CD4-positive, alpha-beta T cell treated with Interleukin-17A for 1 hour (primary cell): ENCODE results near the gene ARHGAP24.

Experiments used
- DNase-seq: peaks from one replicate; pipeline ENCODE4 v3.0.0-alpha.2; 2020

ARHGAP24 gene

DNA sequence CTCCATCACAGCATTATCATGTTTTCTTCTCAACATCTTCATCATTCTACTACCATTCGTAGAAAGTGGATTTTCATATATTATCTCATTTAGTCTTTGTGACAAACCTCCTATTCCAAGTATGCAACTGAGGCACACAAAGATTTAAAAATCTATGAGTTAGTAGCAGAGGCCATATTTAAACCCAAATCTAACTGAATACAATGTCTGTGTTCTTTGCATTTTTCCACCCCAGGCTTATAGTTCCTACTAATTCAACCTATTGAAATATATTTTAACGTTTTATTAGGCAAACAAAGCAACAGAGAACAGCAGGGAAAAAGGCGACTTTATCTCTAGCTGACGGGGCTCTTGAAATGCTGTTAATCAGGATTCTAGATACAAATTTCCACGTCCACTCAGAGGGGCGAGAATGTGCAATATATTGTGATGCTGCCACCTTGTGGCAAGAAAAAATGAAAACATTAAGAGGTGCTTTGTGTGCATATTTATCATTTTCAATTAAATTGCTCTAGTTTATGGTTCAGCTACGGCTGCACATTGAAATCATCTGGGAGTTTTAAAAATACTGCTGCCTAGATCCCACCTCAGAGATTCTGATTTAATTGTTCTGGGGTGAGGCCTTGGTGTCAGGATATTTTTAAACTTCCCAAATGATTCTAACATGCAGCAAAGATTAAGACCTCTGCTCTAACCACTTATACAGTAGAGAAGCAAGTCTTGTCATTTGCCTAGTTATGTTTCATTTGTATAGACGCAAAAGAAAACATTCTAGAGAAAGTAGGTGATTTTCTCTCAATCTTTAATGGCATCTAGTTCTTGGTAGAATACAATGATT, 569.0 kb downstream of the ARHGAP24 start:
- peak; percentile 14 for DNase-seq

DNA sequence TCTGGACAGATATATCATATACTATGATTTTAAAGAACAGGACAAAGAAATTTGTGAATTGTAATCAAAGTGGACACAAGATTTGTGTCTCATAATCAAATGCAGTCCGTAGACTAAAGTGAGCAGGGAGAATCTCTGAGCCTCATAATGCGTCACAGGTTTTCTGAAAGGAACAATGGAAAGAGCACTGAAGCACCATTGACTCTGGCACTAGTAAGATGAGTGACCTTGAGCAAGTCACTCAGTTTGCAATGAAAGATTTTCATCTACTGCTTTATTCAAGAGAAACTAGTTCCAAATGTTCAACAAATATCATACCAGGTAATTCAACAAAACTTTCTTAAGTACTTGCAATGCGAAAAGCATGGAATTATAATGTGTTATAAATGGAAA, 569.6 kb downstream of the ARHGAP24 start:
- DNase-seq, result no peak

DNA sequence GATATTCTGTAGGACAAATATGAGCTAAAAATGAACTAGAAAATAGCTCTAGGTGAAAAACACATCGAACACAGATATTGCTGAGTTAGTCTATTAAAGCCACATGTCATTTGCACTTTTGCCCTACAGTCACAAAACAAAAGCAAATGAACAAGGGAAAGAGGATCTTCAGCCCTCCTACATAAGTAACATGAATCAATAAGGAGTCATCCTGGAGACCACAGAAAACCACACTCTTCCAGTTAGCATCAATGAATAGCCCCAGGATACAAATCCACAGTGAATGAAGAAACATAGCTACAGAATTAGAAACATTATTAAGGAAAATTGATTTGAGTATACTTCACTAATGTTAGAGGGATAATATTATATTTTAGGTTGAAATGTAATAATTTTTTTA, 573.5 kb downstream of the ARHGAP24 start:
- DNase-seq, result no peak

DNA sequence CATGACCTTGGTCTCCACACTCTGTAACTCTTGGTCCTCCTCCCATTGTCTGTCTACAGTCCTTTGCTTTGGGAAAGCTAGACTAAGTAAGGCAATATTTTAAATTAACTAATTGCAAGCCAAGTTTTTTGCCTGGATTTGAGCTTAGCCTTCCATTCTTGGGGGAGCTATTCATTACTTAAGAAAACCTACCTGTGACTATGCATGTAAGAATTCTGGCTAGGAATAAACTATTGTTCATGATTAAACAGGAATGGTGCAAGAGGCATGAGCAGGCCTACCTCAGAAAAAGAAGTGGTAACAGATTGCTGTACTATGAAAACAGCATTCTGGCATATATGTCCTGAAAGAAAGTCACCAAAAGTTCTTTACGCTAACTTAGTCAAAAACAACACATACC, 575.5 kb downstream of the ARHGAP24 start:
- DNase-seq, result no peak
